Keratinocyte (primary cell): ENCODE results near the gene MYMK.

Experiments used
- CTCF ChIP-seq, 3 experiments: IDR thresholded peaks in 1 of 3; conservative IDR thresholded peaks in 1 of 3; optimal IDR thresholded peaks in 1 of 3; 2 replicates in 2 of 3; 3 replicates in 1 of 3; pipeline versions ENCODE3 to v1.5.1; 2011; ENCODE audit warnings: low read length in 3 of 3, mild to moderate bottlenecking in 3 of 3, moderate library complexity in 2 of 3, control low read depth in 1 of 3, inconsistent platforms in 1 of 3; ENCODE audit not compliant: insufficient read depth in 2 of 3; ENCODE audit errors: extremely low read depth in 1 of 3
- EZH2 ChIP-seq: IDR thresholded peaks from one replicate; pipeline ENCODE4 v1.6.1; 2012; ENCODE audit warnings: inconsistent platforms, mild to moderate bottlenecking, low read length, moderate library complexity

DNA sequence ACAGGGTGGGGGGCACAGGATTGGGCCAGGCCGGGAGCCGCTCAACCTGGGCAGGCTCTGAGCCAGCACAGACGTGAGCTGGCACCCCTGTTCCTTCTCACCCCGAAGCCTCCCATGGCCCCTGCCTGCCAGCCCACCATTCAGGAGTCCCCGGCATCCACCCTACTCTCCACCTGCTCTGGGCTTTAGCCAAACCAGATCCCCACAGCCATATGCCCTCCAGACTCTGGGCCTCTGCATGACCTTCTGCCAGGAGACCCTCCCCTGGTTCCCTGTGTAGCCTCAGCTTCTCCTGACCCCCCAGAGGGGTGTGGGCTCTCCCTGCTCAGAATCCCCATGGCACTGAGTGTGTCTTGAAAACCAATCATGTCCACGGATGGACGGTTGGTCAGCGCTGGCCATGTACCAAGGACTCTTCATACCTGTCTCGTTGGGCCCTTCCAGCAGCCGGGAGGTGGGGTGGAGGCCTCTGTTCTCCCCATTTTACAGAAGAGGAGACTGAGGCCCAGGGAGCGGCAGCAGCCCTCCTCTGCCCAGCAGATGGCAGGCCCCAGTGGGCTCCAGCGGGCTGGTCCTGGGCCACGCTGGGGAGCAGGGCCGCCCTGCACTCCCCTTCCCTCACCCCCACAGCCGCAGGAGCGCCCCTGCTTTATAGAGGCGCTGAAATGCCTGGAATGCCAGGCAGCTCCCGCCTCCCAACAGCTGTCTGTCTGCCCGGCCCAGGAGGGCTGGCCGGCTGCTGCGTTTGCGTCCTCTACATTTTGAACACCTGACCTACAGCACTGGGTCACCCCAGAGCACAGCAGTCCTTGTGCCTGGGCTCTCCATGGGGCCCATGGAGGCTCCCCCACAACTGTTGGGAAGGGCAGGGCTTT, 3.5 kb upstream of the MYMK start:
- TF ChIP-seq CTCF (optimal IDR thresholded peaks at IDR 0.05 in 1 of 3, IDR thresholded peaks at IDR 0.05 in 1 of 3, conservative IDR thresholded peaks at IDR 0.05 in 1 of 3; ENCODE audit: extremely low read depth in 1 of 3, insufficient read depth in 2 of 3, low read length in 3 of 3), result no peak
- TF ChIP-seq EZH2, result no peak
